ENCODE results near the gene CYP19A1.
"Not testable (repeated sequence)": the region's sequence is repeated elsewhere in the genome, so short reads cannot be mapped to it uniquely, and the experiment has no call there.

The CYP19A1 gene

DNA sequence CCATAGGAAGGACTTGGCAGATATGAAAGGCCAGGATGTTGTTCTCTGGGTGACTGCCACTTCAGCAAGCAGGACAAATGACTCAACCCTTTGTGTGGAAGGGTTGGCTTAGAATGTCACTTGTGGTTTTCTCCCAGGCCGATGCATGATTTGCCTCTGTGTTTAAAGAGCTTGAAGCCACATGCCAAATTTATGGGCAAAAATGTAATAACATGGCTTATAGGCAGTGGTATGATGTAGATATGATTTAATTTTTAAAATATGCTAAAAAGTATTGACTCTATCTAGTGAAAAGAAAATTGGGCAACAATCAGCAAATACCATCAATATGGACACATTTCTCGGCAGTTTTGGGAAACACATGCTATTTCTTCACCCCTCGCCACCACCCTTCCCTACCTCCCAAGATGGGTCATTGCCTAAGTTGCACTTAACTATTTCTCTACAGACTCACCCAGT is 114.6 kb downstream of the CYP19A1 start:
- no peak for DNase-seq (ENCODE audit: low read depth in 1 of 2, low spot score in 1 of 2)

DNA sequence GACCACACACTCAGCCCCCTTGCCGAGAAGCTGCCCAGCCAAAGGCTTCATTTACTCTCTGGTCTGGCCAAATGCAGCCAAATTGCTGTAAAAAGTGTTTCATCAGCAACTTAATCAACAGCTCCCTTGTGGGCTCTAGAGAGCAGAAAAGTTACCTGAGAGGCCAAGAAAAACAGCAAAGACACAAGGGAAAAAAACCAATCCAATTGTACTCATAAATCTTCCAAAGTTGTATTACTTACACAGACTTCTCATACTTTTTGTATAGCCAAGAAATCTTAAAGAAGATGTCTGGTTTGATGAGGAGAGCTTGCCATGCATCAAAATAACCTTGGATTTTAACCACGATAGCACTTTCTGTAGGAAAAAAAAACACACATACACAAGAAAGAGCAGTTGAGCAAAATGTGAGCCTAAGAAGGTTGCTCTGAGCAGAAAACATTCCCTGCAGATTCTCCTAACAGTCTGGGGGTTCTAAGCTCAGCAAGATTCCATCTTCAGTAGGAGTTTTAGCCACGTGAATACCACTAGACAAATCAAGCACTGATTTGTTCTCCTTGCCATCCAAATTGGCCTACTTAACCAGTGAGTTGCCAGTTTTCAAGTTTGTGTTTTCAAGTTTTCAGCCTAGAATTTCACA is 120.0 kb downstream of the CYP19A1 start:
- no peak for DNase-seq (ENCODE audit: low read depth in 1 of 2, low spot score in 1 of 2)

DNA sequence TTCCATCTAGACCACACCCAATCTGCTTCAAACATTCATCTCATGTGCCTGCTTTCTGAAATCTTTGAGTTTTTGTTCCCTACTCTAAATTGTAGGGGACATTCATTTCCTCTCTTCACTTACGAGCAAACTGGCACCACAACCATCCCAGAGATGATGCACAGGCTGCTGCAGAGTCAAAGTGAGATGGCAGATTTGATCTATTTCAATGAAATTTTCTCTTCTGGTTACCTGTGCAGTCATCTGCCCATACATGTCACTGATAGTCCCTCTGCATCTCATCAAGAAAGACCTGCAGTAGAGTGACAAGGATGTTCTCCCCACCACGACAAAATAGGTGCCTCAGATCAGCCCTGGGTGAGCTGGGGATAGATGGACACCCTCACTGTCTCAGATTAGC is 125.5 kb downstream of the CYP19A1 start:
- no peak for DNase-seq (ENCODE audit: low read depth in 1 of 2, low spot score in 1 of 2)

DNA sequence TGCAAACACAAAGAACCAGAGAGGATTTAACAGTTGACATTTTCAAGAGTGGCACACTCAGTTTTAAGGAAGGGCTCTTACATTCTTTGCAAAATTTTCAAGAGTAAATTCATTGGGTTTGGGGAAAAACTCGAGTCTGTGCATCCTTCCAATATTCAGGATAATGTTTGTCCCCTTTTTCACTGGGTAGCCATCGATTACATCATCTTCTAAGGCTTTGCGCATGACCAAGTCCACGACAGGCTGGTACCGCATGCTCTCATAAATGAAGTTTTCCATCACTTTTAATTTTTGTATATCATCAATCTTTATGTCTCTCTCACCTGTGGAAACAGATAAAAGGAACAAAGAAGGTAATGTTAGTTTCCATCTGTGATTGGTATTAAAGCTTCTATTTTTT is 126.2 kb downstream of the CYP19A1 start:
- DNase-seq (ENCODE audit: low read depth in 1 of 2, low spot score in 1 of 2): no peak

DNA sequence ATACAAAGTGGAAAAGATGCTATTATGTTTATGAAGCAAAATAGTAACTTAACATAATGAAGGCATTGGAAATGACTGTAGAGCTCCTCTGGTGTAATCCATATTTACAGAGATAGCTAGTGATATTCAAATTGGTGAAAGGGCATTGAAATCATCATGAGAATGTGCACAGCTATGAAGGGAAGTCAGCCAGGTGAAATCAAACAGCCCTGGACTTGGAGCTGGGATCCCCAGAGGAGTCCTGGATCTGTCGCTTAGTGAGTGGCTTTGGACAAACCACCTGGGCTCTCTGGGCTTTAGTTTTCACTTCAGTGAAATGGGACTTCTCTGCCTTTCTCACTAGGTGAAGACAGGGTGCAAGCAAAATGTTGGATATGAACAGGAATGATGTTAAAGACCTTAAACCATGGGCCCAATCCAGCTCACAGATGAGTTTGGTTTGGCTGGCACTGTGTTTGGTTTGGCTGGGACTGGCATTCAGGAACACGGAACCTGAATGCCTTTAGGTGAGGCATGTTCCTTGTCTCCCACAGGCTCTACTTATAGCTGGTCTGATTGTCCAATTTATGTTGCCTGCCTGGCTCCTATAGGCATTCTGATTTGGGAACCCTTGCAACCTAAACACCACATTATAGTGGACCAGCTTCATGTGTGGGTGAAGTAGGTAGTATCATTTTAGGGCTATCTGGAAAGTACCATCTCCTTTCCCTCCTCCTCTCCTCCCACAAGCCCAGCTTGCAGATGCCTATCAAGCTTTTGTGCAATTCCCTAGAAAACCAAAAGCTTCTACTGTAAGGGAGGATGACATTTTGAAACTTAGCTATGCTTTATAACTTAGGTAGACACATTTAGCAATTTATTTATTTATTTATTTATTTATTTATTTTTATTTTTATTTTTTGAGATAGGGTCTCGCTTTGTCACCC is 133.1 kb downstream of the CYP19A1 start:
- DNase-seq (ENCODE audit: low read depth in 1 of 2, low spot score in 1 of 2): no peak

DNA sequence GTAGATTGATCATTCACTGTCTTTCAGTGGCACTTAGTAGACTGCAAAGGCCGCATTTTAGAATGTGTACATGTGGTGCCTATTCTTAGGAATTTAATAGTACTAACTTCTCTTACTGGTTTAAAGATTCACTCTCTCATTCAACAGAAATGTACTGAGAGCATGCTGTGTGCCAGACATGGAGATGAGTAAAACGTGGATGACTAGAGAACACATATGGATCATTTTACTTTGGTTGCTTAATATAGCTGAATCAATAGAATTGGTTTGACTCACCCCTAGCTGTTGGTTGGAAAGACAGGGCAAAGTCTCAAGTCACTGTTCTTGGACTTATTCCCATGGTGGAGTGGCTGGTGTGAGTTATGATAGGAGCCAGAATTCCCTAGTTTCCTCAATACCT is 134.6 kb downstream of the CYP19A1 start:
- no peak for DNase-seq (ENCODE audit: low read depth in 1 of 2, low spot score in 1 of 2)

DNA sequence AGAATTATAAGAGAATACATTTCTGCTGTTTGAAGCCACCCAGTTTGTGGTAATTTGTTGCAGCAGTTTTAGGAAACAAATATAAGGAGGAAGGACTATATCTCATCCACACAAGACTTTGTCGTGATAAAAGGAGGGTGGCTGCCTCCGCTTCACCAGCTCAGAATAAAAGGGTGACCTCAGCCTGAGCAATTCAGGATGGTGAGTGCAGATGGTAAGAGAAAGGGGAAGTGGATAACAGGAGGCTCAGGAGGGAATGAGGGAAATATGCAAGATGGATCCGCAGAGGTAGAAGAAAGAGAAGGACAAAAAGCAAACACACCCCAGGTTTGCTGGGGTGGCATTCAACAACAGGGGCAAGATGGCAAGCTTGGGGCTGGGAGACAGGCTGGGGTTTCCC is 135.6 kb downstream of the CYP19A1 start:
- DNase-seq (ENCODE audit: low read depth in 1 of 2, low spot score in 1 of 2): no peak

DNA sequence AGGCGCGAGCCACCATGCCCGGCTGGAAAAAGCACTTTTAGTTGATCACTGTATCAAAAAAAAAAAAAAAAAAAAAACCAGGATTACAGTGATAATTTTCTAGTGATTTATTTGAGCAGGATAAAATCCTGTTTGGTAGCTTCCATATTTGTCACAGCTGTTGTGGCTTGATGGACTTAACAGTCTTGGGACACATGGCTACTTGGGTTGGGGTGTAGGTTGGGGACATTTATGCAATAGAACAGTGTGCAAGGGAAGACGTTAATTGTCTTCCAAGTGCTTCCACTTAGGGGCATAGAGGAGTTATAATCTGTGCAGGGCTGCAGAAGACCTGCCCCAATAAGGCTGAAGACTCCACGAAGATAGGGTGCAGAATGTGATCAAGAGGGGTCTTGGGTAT is 136.8 kb downstream of the CYP19A1 start:
- no peak for DNase-seq (ENCODE audit: low read depth in 1 of 2, low spot score in 1 of 2)

DNA sequence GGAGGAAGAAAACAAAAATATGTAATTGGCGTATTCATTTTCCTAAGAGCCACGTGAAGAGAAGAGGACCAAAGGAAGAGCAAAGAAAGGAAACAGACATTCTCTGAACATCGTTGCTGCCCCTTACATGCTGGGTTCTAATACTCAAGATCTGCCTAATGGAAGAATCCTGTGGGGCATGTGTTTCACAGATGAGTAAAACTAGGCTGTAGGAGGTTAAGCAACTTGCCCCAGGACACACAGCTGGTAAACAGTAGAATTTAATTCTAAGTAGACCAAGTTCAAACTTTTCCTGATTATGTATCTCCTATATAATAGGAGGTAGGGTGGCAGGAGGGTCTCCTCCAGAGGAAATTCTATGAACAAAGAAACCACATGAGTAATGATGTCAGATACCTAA is 137.6 kb downstream of the CYP19A1 start:
- no peak for DNase-seq (ENCODE audit: low read depth in 1 of 2, low spot score in 1 of 2)

DNA sequence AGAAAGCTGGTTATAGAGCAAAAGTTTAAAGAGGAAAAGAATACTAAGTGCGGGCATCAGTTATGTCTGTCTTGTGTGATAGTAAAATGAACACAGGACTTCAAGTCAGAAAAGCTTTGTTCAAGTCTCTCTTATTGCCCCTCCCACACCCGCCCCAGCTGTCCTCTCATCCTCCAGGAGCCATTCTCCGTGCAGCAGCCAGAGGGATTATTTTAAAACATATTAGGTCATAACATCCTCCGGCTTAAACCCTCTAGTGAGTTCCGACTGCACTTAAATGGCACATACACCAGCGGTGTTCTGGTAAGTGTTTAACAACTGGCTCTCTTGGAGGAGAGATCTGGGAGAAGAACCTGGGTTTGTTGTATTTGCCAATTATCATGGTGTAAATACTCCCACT is 138.9 kb downstream of the CYP19A1 start:
- DNase-seq (ENCODE audit: low read depth in 1 of 2, low spot score in 1 of 2): no peak

DNA sequence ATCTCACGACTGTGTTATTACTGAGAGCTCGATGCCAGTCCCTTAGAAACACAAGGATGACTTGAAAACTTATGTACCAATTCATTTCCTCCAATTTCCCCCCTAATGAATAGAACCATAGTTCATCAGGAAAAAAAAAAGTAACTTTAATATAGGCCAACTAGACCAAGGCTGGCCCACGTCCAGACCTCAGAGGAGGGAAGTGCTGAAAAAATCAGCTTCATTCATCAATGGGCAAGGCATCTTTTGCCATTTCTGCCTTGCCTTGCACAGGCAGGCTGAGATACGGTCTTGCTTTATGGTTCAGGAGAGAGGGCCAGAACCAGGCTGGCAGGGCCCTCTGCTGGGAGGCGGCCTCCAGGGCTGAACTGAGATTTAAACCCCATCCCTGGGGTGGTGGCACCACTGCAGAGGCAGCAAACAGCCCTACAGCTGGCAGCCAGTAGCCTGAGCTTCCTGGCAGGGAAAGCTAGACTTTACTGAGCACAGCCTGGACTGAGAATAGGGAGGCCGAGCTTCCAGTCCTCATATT is 139.6 kb downstream of the CYP19A1 start:
- no peak for DNase-seq (ENCODE audit: low read depth in 1 of 2, low spot score in 1 of 2)

DNA sequence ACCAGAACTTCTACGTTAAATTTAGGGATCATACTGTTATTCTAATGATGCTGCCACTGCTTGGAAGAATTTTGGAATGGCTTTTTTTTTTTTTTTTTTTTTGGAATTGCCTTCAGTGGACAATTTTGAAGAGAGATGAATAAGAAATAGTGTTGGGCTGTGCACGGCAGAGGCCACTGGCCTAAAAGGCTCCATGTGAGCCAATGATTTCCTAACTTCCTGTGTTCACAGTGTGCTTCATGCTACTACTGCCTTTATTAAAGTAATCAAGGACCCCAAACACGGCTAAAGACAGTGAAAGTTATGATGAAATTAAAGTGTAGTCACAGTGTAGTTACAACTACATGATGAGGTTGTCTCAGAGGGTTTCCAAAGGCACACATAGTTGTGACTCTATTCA is 142.9 kb downstream of the CYP19A1 start:
- DNase-seq (ENCODE audit: low read depth in 1 of 2, low spot score in 1 of 2): no peak

DNA sequence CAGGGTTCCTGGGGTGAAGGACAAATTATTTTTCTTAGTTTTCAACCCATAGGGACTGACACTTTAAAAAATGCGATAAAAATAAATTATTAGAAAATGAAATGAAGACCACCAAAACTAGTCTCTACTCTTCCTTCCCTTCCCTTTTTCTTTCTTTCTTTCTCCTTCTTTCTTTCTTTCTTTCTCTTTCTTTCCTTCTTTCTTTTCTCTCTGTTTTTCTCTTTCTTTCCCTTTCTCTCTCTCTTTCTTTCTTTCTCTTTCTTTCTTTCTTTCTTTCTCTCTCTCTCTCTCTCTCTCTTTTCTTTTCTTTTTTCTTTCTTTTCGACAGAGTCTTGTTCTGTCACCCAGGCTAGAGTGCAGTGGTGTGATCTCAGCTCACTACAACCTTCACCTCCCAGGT is 144.4 kb downstream of the CYP19A1 start:
- no peak for DNase-seq (ENCODE audit: low read depth in 1 of 2, low spot score in 1 of 2)

DNA sequence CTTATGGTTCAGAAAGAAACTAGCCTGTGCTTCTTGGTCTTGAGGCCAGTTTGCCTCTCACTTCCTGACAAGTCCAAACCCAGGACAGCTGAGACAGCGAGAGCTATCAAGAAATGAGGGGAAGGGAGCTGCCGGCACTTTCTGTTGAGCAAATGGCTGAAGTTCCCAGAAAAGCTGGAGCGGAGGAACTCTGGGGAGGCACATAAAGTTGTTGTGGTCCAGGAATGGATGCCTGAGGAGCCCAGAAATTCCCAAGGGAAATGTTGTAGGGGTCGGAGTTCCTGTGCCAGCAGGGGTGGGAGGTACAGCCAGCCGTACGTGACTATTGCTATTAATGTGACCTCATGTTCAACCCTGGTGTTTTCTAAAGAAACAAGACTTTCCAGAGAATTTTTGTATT is 144.9 kb downstream of the CYP19A1 start:
- DNase-seq (ENCODE audit: low read depth in 1 of 2, low spot score in 1 of 2): no peak

DNA sequence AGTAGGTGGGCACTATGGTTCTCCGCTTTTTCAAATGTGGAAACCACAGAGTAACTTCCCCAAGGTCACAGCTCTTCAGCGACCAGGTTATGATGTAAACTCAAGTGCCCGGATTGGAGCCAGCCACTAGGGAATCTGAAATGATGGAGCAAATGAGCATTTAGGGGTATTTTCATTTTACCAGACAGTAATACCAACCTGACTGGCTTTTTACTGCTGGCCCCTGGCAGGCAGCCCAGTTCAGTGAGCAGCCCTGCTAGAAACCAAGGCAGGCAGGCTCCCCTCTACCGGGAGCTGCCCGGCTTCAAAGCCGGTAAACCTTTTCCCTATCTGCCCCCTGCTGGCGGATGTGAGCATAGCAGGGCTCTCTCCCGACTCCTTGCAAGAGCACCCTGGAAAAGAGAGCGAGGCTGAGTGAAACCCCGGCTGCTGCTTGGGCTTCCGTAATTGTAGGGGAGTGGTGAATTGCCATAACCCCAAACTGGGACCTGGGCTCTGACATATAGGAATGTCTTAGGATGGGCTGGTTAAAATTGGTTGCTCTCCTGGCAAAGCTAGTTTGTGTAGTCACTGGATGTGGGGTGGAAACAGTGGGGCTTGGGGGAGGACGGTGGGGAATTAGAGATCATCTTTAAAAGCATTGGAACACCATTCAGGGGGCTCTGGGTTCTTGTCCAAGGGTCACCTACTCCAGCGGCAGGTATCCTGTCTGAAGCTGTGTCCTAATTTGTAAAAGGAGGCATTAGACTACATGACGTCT is 145.7 kb downstream of the CYP19A1 start:
- peak; percentile 42 to 49 for DNase-seq (ENCODE audit: low read depth in 1 of 2, low spot score in 1 of 2)

DNA sequence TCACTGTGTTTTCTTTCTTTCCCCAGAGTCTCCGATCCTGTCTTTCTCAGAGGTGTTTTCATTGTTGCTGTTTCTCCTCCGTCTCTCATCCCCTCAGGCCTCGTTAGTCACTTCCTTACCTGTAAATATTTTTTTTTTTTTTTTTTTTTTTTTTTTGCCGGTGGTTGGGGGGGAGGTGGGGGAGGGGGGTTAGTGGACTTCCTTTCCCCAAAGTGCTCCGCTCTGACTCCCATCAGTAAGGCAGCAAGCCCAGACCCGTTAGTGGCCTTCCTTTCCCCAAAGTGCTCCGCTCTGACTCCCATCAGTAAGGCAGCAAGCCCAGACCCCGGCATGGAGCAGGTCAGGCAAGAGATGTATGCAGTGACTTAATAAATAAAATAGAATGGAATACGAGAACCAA is 146.6 kb downstream of the CYP19A1 start:
- DNase-seq (ENCODE audit: low read depth in 1 of 2, low spot score in 1 of 2): no peak

DNA sequence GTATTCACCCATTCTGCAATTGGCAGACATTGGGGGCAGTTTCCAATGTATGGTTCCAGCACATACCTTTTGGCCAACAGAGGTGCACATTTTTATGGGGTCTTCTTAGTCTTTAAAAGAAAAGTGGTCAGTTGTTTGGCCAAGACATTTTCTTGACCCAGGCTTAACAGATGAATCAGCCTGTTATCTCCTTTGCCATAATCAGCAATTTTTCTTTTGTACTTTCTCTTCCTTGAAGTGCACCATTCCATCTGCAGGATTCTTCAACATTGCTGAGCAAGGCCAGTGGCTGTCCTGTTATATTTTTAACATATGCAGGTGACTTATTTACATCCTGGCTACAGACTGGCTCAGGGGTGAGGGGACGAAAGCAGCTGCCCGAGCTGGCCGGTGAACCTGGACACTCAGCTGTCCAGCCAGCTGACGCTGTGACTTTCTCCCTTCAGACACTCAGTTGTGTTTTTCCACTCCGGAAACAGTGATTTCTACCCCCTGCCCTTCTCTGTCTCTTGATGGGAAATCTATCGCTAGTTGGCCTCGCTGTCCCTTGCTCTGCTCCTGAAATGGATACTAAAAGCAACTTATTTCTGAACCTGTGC is 147.2 kb downstream of the CYP19A1 start:
- no peak for DNase-seq (ENCODE audit: low read depth in 1 of 2, low spot score in 1 of 2)

DNA sequence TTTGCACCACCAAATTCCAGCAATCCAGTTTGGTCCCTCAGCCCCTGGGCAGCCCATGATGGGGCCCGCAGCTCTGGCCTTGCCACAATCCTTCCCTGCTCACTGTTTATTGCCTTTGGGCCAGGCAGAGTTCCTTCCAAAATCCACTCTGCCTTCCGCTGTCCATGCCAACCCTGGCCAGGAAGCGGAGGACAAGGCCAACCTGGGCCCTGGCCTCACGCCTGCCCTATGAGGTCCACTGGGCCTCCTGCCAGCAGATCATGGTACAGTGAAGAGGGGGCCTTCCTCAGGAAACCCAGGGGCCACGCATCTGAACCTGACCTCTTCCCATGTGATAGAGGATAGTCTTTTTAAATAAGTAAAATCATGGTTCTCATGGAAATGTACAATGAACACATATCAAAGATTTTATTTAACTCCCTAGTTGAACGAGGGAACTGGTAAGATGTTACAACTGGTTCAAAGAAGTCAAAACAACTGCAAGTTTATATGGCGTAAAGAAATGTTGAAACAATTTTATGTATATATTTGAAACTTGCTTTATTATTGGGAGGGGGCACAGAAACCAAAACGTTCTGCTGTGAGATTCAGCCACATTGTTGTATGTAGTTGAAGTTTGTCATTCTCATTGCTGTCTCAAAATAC is 147.8 kb downstream of the CYP19A1 start:
- DNase-seq (ENCODE audit: low read depth in 1 of 2, low spot score in 1 of 2): no peak

DNA sequence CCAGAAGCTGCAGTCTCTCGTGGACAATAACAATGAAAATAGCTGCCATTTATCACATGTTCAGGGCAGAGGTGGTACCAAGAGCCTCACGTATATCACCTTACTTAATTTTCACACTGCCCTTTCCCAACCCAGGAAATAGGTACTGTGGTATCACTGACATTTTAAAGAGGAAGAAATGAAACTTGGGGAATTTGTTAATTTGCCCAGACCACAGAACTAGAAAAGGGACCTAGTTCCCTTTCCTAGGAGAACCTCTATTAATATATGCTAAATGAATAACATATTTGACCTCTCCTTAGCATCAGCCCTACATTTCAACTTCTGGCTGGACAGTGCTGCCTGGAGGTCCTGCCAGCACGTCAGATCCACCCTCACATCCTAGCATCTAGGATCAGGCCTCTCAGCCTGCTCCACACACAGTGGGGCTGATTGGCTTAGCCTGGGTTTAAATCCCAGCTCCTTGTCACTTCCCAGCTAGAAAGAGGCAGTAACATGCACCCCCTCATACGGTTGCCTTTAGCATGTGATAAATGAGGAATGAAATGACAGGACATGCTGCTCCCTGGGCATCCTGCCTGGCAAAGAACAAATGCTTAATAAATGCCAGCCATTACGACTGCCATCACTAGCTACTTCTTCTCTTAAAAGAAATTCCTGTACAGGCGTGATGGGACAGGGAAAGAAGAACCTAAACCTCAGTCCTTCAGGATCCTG is 148.6 kb downstream of the CYP19A1 start:
- DNase-seq (ENCODE audit: low read depth in 1 of 2, low spot score in 1 of 2): no peak

DNA sequence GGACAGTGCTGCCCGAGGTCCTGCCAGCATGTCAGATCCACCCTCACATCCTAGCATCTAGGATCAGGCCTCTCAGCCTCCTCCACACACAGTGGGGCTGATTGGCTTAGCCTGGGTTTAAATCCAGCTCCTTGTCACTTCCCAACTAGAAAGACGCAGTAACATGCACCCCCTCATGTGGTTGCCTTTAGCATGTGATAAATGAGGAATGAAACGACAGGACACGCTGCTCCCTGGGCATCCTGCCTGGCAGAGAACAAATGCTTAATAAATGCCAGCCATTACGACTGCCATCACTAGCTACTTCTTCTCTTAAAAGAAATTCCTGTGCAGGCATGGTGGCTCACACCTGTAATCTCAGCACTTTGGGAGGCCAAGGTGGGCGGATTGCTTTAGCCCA is 149.6 kb downstream of the CYP19A1 start:
- DNase-seq (ENCODE audit: low read depth in 1 of 2, low spot score in 1 of 2): not testable (repeated sequence)
